Measurements from ENCODE around the gene HIC1.

HIC1 gene

DNA sequence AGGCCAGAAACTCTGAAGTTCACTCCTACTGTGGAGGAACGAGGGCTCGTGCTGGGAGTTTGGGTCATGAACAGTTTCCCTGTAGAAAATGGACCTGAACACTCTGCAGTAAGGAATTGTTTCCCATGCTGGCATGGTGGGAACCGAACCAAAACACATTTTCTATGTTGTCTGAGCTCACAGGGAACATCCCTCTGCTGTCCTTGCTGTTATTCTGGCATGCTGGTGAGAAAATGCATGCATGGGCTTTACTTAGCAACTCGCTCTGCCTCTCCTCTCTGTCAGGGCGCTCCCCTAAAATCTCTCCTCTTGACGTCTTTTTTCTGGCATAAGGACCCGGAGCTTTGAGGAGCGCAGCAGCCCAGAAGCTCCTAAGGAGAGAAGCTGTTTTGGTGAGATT, 35.2 kb upstream of the HIC1 start:
- TF ChIP-seq, protein P1, sequence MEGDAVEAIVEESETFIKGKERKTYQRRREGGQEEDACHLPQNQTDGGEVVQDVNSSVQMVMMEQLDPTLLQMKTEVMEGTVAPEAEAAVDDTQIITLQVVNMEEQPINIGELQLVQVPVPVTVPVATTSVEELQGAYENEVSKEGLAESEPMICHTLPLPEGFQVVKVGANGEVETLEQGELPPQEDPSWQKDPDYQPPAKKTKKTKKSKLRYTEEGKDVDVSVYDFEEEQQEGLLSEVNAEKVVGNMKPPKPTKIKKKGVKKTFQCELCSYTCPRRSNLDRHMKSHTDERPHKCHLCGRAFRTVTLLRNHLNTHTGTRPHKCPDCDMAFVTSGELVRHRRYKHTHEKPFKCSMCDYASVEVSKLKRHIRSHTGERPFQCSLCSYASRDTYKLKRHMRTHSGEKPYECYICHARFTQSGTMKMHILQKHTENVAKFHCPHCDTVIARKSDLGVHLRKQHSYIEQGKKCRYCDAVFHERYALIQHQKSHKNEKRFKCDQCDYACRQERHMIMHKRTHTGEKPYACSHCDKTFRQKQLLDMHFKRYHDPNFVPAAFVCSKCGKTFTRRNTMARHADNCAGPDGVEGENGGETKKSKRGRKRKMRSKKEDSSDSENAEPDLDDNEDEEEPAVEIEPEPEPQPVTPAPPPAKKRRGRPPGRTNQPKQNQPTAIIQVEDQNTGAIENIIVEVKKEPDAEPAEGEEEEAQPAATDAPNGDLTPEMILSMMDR (IDR thresholded peaks at IDR 0.05; ENCODE audit: low read depth, low read length) = no peak
- H3K27me3 ChIP-seq (ENCODE audit: insufficient read depth, low read depth, severe bottlenecking) = no peaks in the 10 kb centered on the region
- no peak overlapping the region; the same call in 1 of the 2 replicates for H3K27ac ChIP-seq
- no peak overlapping the region for H3K4me3 ChIP-seq (ENCODE audit: low read depth, low read length)
- H3K9me3 ChIP-seq (ENCODE audit: severe bottlenecking) = no peaks in the 10 kb centered on the region
- no peak for DNase-seq
- H3K36me3 ChIP-seq = no peaks in the 10 kb centered on the region

GRCh38 chr17:2020721-2021120, 34.2 kb upstream of the HIC1 start:
- no peaks in the 10 kb centered on the region for H3K27me3 ChIP-seq (ENCODE audit: insufficient read depth, low read depth, severe bottlenecking)
- H3K27ac ChIP-seq = no peak overlapping the region
- TF ChIP-seq, protein P1 (IDR thresholded peaks at IDR 0.05; ENCODE audit: low read depth, low read length) = no peak
- no peak overlapping the region for H3K4me3 ChIP-seq (ENCODE audit: low read depth, low read length)
- DNase-seq = no peak
- H3K36me3 ChIP-seq = no peaks in the 10 kb centered on the region
- H3K9me3 ChIP-seq (ENCODE audit: severe bottlenecking) = no peaks in the 10 kb centered on the region

GRCh38 chr17:2022647-2023240, 32.2 kb upstream of the HIC1 start:
- Histone ChIP-seq H3K4me3 (ENCODE audit: low read depth, low read length) (peak overlapping the region; percentile 25), H3K27ac (peak overlapping the region; percentile 57)
- TF ChIP-seq, protein P1 (IDR thresholded peaks at IDR 0.05; ENCODE audit: low read depth, low read length) = no peak

DNA sequence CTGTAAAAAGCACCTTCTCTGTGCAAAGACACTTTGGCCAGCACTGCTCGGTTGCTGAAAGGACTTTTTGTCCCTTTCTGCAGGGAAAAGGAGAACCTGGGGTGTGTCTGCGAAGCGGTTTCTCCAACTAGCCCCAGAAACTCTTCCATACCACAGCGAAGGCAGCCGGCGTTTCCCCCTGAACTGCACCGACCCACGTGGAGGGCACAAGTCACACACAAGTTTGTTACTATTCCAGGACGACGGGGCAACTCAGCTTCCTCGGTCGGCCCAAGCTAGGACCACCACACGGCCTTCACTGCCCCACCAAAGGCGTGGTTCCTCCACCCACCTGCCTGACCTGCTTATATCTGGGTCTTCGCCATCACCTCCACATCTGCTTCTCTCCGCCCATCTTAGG, 31.6 kb upstream of the HIC1 start:
- Histone ChIP-seq H3K36me3 (no peaks in the 10 kb centered on the region), H3K9me3 (ENCODE audit: severe bottlenecking) (no peaks in the 10 kb centered on the region), H3K4me3 (ENCODE audit: low read depth, low read length) (peak overlapping the region; percentile 25), H3K27ac (peak overlapping the region; percentile 57), H3K27me3 (ENCODE audit: insufficient read depth, low read depth, severe bottlenecking) (no peaks in the 10 kb centered on the region)
- TF ChIP-seq, protein P1 (IDR thresholded peaks at IDR 0.05; ENCODE audit: low read depth, low read length) = no peak
- no peak for DNase-seq

More at GRCh38 chr17:2022647-2023240, 32.2 kb upstream of the HIC1 start:
- Histone ChIP-seq H3K36me3 (no peaks in the 10 kb centered on the region), H3K27me3 (ENCODE audit: insufficient read depth, low read depth, severe bottlenecking) (no peaks in the 10 kb centered on the region), H3K9me3 (ENCODE audit: severe bottlenecking) (no peaks in the 10 kb centered on the region)
- DNase-seq = peak; percentile 69

- peak; percentile 95 for DNase-seq
Measured at GRCh38 chr17:2023692-2024571, 31.0 kb upstream of the HIC1 start.

More at GRCh38 chr17:2023692-2024571, 31.0 kb upstream of the HIC1 start:
- Histone ChIP-seq H3K36me3 (no peaks in the 10 kb centered on the region), H3K9me3 (ENCODE audit: severe bottlenecking) (no peaks in the 10 kb centered on the region), H3K27ac (peak overlapping the region; percentile 79), H3K4me3 (ENCODE audit: low read depth, low read length) (peak overlapping the region; percentile 88), H3K27me3 (ENCODE audit: insufficient read depth, low read depth, severe bottlenecking) (no peaks in the 10 kb centered on the region)
- TF ChIP-seq, protein P1 (IDR thresholded peaks at IDR 0.05; ENCODE audit: low read depth, low read length) = 0 out of 2 replicates have a peak, but pooled peaks have one; percentile 10

All from WERI-Rb-1 (cell line).